Heart right ventricle (tissue), 16 donors: ENCODE measurements around the gene CAVIN1. TPM values are rescaled to one million over a fixed set of nuclear protein-coding genes. Genes with fewer than 3 reads are reported as not detected.

Experiments
- ATAC-seq, 8 donors: fragments of 200-7000 bp; cut with Tn5 transposase; one replicate each; pipeline ENCODE4 v1.9.1; 2020; ENCODE audit warnings: mild to moderate bottlenecking in 8 of 8, moderate library complexity in 8 of 8, moderate number of reproducible peaks in 1 of 8
- DNase-seq, 2 donors: peaks; one replicate each; pipeline ENCODE4 v3.0.0-alpha.2; 2020
- H3K27ac ChIP-seq, 10 donors: fragments of 200-600 bp; sonication (generic) in 2 of 10; one replicate each; pipeline versions ENCODE4 v1.5.0 to v1.8.0; 2020 to 2022; ENCODE audit warnings: mild to moderate bottlenecking in 3 of 10
- H3K27me3 ChIP-seq, 7 donors: fragments of 200-600 bp; one replicate each; pipeline ENCODE4 v1.8.0; 2021 to 2022; ENCODE audit warnings: mild to moderate bottlenecking in 2 of 7
- H3K36me3 ChIP-seq, 9 donors: fragments of 200-600 bp; sonication (generic) in 1 of 9; one replicate each; pipeline versions ENCODE4 v1.5.0 to v1.8.0; 2020 to 2022; ENCODE audit warnings: mild to moderate bottlenecking in 2 of 9
- H3K4me1 ChIP-seq, 9 donors: fragments of 200-600 bp; sonication (generic) in 1 of 9; one replicate each; pipeline versions ENCODE4 v1.5.0 to v1.8.0; 2020 to 2022; ENCODE audit warnings: mild to moderate bottlenecking in 4 of 9
- H3K4me3 ChIP-seq, 10 donors: fragments of 200-600 bp; sonication (generic) in 2 of 10; one replicate each; pipeline versions ENCODE4 v1.5.0 to v1.8.0; 2020 to 2022; ENCODE audit warnings: mild to moderate bottlenecking in 7 of 10, moderate library complexity in 2 of 10
- H3K9me3 ChIP-seq, 11 donors: fragments of 200-600 bp in 10 of 11; sonication (generic) in 2 of 11; one replicate each; pipeline versions ENCODE4 v1.5.0 to v1.8.0; 2013 to 2022; ENCODE audit warnings: mild to moderate bottlenecking in 2 of 11, control low read depth in 1 of 11, moderate library complexity in 1 of 11
- WGBS, 2 donors: extraction: QIAGEN DNeasy Blood & Tissue Kit; methylation state at CpG; one replicate each; pipeline ENCODE4 v1.1.7; 2013; ENCODE audit warnings: inconsistent platforms in 1 of 2; 5-methylcytosine and 5-hydroxymethylcytosine counted together
- intact Hi-C, 10 donors: fragments of 100-400 bp; cut with DNase I; formaldehyde crosslinking; loops; one replicate each; pipeline versions ENCODE4 v1.11.1 to v1.14.2; 2022
- polyA plus RNA-seq, 2 donors: library from polyadenylated mRNA; stranded (reverse); fragments of 200-250 nt; gene quantifications; one replicate each; pipeline ENCODE4 v1.2.3, GENCODE V29; 2013
- total RNA-seq, 10 donors: library from RNA; stranded (reverse); fragmentation: NEBNext Ultra II Directional in 3 of 10; extraction: Animal tissue kit (Norgen Biotek cat#: 25700) in 3 of 10; gene quantifications; one replicate each; pipeline versions ENCODE4 v1.2.1 to v1.2.4, GENCODE V29; 2021 to 2023
- TF ChIP-seq, protein P1 (sequence below), 9 donors: fragments of 200-600 bp; sonication (generic) in 2 of 9; IDR thresholded peaks; one replicate each; pipeline versions ENCODE4 v1.5.0 to v1.8.0; 2021 to 2022; ENCODE audit warnings: antibody characterized with exemption in 9 of 9, mild to moderate bottlenecking in 5 of 9, moderate library complexity in 1 of 9
- donor health status: Arrhythmogenic right ventricular cardiomyopathy.
- donor health status: ischemic (EF 13 %, LVEDD 7.1; RV severe dilation, severe dysfunction).
- donor health status: healthy with polysubstance abuse.
- donor health status: DM: no; HTN: yes; CAD: no.
- donor health status: DM: no; HTN: no; CAD: no.
- donor health status: ischemic (EF 25% LVEDD 6.9; RV normal size, moderate dysfunction).
- donor health status: ischemic (EF 25% LVEDD 5.7; RV mildly dilated, moderate dysfunction).
- donor health status: healthy.
- donor health status: DM: yes; HTN: yes; CAD: no.
- donor health status: Ischemic cardiomyopathy.
- donor health status: ischemic (EF 35%, LVEDD 5.7; RV mildly dilated, moderate dysfunction).
- donor health status: nonischemic (EF 11% LVEDD 7.7; RV severe dilation, severe dysfunction).
- donor health status: DM: yes; HTN: yes; CAD: no.
- donor health status: PGD.
- donor health status: ischemic (EF 29% LVEDD 5.4; RV normal size, mild dysfunction).
- donor health status: nonischemic (EF 23%, LVEDD 6.1; RV moderate dilation, normal function).

CAVIN1 gene
- total and polyA plus RNA-seq, 12 donors = 131 to 300 (median 228) TPM

DNA sequence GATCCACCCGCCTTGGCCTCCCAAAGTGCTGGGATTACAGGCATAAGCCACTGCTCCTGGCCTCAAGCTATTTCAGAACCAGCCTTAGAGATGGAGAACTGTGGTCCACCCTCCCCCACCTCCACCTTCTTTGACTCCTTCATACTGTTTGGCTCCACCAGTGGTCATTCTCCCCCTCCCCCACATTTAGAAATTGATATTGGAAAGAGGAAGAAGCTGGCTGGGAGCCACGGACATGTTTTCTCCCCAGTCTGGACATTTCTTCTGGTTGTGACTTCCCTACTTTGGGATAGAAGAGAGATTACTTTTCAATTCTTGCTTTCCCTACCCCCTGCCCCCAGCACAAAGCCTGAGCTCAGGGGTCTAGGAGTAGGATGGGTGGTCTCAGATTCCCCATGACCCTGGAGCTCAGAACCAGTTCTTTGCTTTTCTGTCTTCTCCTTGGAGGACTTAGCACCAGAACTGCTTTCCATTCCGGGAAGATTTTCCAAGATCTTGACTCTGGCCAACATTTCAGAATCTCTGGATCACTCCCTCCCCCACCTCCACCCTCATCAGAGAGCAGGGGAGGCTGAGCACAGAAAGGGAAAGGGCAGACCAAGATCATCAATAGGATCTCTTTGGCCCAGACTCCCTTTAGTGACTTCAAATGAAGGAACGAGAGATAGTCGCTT lies 16.3 kb downstream of the CAVIN1 start:
- 38 to 47% methylated on average over 5 of the region's 5 CpGs for WGBS, 2 donors
- no peaks in the 10 kb centered on the region for H3K9me3 ChIP-seq
- peak overlapping the region; percentile 19 to 100 (median 84) for H3K27ac ChIP-seq
- peaks cover 3 to 42% (median 32%) of the 10 kb centered on the region in 9 donors for H3K36me3 ChIP-seq
- H3K4me3 ChIP-seq = peak overlapping the region in 7 of 10 donors; percentile 16 to 25 (median 19)
- H3K4me1 ChIP-seq = peaks cover 47 to 100% (median 94%) of the 10 kb centered on the region in 9 donors
- DNase-seq (no peak), ATAC-seq (peak in 5 of 8 donors; percentile 4 to 24 (median 7))
- TF ChIP-seq, protein P1, sequence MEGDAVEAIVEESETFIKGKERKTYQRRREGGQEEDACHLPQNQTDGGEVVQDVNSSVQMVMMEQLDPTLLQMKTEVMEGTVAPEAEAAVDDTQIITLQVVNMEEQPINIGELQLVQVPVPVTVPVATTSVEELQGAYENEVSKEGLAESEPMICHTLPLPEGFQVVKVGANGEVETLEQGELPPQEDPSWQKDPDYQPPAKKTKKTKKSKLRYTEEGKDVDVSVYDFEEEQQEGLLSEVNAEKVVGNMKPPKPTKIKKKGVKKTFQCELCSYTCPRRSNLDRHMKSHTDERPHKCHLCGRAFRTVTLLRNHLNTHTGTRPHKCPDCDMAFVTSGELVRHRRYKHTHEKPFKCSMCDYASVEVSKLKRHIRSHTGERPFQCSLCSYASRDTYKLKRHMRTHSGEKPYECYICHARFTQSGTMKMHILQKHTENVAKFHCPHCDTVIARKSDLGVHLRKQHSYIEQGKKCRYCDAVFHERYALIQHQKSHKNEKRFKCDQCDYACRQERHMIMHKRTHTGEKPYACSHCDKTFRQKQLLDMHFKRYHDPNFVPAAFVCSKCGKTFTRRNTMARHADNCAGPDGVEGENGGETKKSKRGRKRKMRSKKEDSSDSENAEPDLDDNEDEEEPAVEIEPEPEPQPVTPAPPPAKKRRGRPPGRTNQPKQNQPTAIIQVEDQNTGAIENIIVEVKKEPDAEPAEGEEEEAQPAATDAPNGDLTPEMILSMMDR (IDR thresholded peaks at IDR 0.05) = no peak
- no peaks in the 10 kb centered on the region for H3K27me3 ChIP-seq
- intact Hi-C loops = loop anchor here in 7 of 10 donors (1.0 to 10.0 kb wide), 8 partner anchors 16 to 118 kb away; partner anchors contain the start of genes CAVIN1 (in 2 of the 7), ATP6V0A1 (in 1 of the 7) and STAT3 (in 1 of the 7)

DNA sequence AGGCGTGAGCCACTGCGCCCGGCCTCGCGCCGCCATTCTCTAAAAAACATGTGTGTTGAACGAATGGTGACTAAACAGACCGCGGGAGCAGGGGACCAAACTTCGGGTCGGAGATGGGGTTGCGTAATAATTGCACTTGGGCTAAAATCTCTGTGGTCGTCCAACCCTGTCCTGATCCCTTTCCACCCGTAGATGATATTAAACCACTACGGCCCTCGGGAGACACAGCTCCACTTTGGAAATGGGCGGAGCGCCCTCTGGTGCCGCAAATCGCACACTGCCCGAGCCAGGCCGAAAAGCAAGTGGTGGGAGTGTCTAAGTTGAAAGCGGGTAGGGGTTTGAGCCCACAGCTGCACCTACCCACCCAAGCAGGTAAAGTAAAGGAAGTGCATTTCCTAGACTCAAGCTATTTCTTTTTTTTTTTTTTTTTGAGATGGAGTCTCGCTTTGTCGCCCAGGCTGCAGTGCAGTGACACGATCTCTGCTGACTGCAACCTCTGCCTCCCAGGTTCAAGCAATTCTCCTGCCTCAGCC lies 17.0 kb downstream of the CAVIN1 start:
- H3K27me3 ChIP-seq = no peaks in the 10 kb centered on the region
- ATAC-seq = peak; percentile 56 to 80 (median 68)
- WGBS, 2 donors = 32 to 40% methylated on average over 26 of the region's 26 CpGs
- peak overlapping the region; percentile 19 to 100 (median 84) for H3K27ac ChIP-seq
- TF ChIP-seq, protein P1 (IDR thresholded peaks at IDR 0.05) = peak; percentile 79 to 91 (median 85)
- peak overlapping the region in 6 of 10 donors; percentile 16 to 25 (median 21) for H3K4me3 ChIP-seq
- intact Hi-C loops = loop anchor here in 8 of 10 donors (1.0 to 10.0 kb wide), 8 partner anchors 17 to 119 kb away; partner anchors contain the start of genes CAVIN1 (in 2 of the 8), ATP6V0A1 (in 1 of the 8) and STAT3 (in 1 of the 8)
- peaks cover 40 to 93% (median 87%) of the 10 kb centered on the region in 9 donors for H3K4me1 ChIP-seq
- peaks cover 3 to 39% (median 30%) of the 10 kb centered on the region in 9 donors for H3K36me3 ChIP-seq
- no peaks in the 10 kb centered on the region for H3K9me3 ChIP-seq
- DNase-seq = peak; percentile 83 to 90

DNA sequence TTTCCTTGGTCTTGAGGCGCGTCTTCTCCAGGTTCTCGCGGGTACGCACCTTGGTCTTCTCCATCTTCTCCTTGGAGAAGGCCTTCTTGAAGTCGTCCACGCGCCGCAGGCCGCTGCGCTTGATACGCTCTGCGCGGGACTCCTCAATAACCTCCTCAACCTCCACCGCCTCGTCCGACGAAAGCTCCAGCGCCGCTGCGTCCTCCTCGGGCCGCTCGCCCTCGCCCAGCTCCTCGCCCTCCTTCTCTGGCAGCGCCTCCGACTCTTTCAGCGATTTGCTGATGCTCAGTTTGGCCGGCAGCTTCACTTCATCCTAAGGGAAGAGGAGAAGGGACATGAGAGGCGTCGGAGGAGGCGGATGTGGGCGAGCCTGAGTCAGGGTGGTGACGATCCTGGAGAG lies 18.0 kb downstream of the CAVIN1 start:
- Histone ChIP-seq H3K4me3 (no peak overlapping the region), H3K27ac (peak overlapping the region in 7 of 10 donors; percentile 40 to 100 (median 85)), H3K27me3 (no peaks in the 10 kb centered on the region), H3K9me3 (no peaks in the 10 kb centered on the region), H3K4me1 (peaks cover 35 to 91% (median 77%) of the 10 kb centered on the region in 9 donors), H3K36me3 (peaks cover 3 to 39% (median 30%) of the 10 kb centered on the region in 9 donors)
- WGBS, 2 donors = 83 to 84% methylated on average over 35 of the region's 35 CpGs
- intact Hi-C loops = loop anchor here in 7 of 10 donors (2.0 to 10.0 kb wide), 5 partner anchors 50 to 120 kb away; partner anchors contain the start of gene ATP6V0A1 (in 1 of the 7)
- TF ChIP-seq, protein P1 (IDR thresholded peaks at IDR 0.05) = no peak
- DNase-seq = peak in 1 of 2 donors; percentile 18
- no peak for ATAC-seq

DNA sequence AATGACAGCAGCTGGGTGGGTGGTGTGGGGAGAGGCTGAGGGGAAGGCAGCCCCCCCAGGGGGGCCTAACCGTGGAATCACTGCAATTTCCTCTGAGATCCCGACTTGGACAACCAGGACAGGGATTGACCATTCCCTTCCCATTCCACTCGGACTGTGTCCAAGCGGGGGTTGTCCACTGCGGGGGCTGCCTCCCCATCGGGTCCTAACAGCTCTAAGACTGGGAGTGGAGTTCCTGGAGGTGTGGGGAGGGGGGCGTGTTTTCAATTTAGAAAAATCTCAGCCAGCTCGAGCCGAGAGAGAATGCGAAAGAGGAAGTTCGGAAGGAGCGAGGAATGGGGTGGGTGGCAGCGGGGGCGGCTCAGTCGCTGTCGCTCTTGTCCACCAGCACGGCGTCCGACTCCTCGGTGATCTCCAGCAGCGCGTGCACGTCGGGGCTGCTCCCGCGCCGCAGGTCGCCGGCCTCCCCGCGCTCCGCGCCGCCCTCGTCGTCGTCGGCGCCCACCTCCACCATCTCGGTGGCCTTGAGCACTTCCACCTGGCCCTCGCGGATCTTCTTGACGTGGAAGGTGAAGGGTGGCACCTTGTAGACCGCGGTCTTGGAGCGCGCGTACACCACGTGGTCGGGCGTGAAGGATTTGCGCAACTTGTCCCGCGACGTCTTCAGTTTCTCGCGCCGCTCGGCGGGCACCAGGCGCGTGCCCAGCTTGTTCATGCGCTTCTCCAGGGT lies 18.6 kb downstream of the CAVIN1 start:
- Histone ChIP-seq H3K36me3 (peaks cover 3 to 39% (median 30%) of the 10 kb centered on the region in 9 donors), H3K9me3 (no peaks in the 10 kb centered on the region), H3K27ac (peak overlapping the region in 4 of 10 donors; percentile 57 to 100 (median 84)), H3K27me3 (no peaks in the 10 kb centered on the region), H3K4me1 (peaks cover 30 to 89% (median 72%) of the 10 kb centered on the region in 9 donors), H3K4me3 (no peak overlapping the region)
- WGBS, 2 donors = 78 to 81% methylated on average over 63 of the region's 63 CpGs
- DNase-seq (no peak), ATAC-seq (no peak)
- intact Hi-C loops = loop anchor here in 8 of 10 donors (2.0 to 10.0 kb wide), 5 partner anchors 50 to 120 kb away; partner anchors contain the start of gene ATP6V0A1 (in 1 of the 8)
- TF ChIP-seq, protein P1 (IDR thresholded peaks at IDR 0.05) = no peak
